ENCODE results near the gene HSF4.

GRCh38 chr16:67163999-67164558, 466 bp upstream of the HSF4 start:
- TF ChIP-seq POLR2A (IDR thresholded peaks at IDR 0.05; ENCODE audit: low read depth, low read length) (no peak), CTCF (IDR thresholded peaks at IDR 0.05; ENCODE audit: extremely low read depth in 1 of 2, insufficient read depth in 1 of 2, low read depth in 1 of 2, low read length in 2 of 2) (no peak), GATA2 (IDR thresholded peaks at IDR 0.05; ENCODE audit: insufficient read depth, insufficient read length, low read depth, low read length) (no peak), EZH2 (IDR thresholded peaks at IDR 0.05; ENCODE audit: borderline replicate concordance, low read depth, low read length, severe bottlenecking) (no peak), MYC (IDR thresholded peaks at IDR 0.05; ENCODE audit: low read depth, low read length) (no peak)

All from endothelial cell of umbilical vein (primary cell).